ENCODE data around the gene RPL18A.
A peak's percentile ranks its signal among the peaks of the same experiment; 100 is the strongest.

Gene RPL18A

GRCh38 chr19:17863520-17864182 is 3.9 kb downstream of the RPL18A start:
- H3K4me3 ChIP-seq (ENCODE audit: low read length), result no peak overlapping the region
- DNase-seq (ENCODE audit: low read depth, low spot score), result no peak

GRCh38 chr19:17865364-17866311 is 5.9 kb downstream of the RPL18A start:
- no peak overlapping the region for H3K4me3 ChIP-seq (ENCODE audit: low read length)
- DNase-seq (ENCODE audit: low read depth, low spot score), result no peak

GRCh38 chr19:17866312-17866963 is 6.7 kb downstream of the RPL18A start:
- H3K4me3 ChIP-seq (ENCODE audit: low read length), result no peak overlapping the region
- no peak for DNase-seq (ENCODE audit: low read depth, low spot score)

GRCh38 chr19:17866964-17867486 is 7.3 kb downstream of the RPL18A start:
- no peak for DNase-seq (ENCODE audit: low read depth, low spot score)
- H3K4me3 ChIP-seq (ENCODE audit: low read length), result no peak overlapping the region

GRCh38 chr19:17868669-17869068 is 9.0 kb downstream of the RPL18A start:
- no peak overlapping the region for H3K4me3 ChIP-seq (ENCODE audit: low read length)
- no peak for DNase-seq (ENCODE audit: low read depth, low spot score)

DNA sequence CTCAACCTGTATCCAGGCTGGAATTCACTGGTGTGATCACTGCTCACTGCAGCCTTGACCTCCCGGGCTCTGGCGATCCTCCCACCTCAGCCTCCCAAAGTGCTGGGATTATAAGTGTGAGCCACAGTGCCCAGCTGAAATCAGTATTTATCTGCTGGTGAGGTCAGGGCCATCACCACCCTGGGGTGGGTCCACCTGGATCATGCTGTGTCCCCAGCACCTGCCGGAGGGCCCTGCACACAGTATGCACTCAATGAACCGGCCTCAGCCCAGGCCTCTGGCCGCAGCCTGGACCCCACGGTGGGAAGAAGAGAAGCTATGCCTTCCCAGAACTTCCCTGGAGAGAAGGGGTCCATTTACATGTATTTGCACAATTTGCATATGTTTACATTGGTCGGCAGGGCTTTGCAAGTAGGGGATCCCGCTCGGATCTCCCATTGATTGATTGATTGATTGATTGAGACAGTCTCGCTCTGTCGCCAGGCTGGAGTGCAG is 9.5 kb downstream of the RPL18A start:
- no peak overlapping the region for H3K4me3 ChIP-seq (ENCODE audit: low read length)
- DNase-seq (ENCODE audit: low read depth, low spot score), result no peak

- DNase-seq (ENCODE audit: low read depth, low spot score), result no peak
- no peak overlapping the region for H3K4me3 ChIP-seq (ENCODE audit: low read length)
Measured at GRCh38 chr19:17871032-17871877, 11.5 kb downstream of the RPL18A start.

GRCh38 chr19:17871878-17872250 is 12.2 kb downstream of the RPL18A start, which contains the start of gene SLC5A5:
Gene SLC5A5 (plus strand): TSS chr19:17871945. CDS start chr19:17872320, 375 bp downstream.
- DNase-seq (ENCODE audit: low read depth, low spot score), result no peak
- no peak within 1 kb of the TSS for H3K4me3 ChIP-seq (ENCODE audit: low read length)

GRCh38 chr19:17872251-17873001 is 12.7 kb downstream of the RPL18A start:
- no peak overlapping the region for H3K4me3 ChIP-seq (ENCODE audit: low read length)
- no peak for DNase-seq (ENCODE audit: low read depth, low spot score)

- peak; percentile 41 for DNase-seq (ENCODE audit: low read depth, low spot score)
- H3K4me3 ChIP-seq (ENCODE audit: low read length), result peak overlapping the region; percentile 40
Measured at GRCh38 chr19:17873786-17874757, 14.4 kb downstream of the RPL18A start.

DNA sequence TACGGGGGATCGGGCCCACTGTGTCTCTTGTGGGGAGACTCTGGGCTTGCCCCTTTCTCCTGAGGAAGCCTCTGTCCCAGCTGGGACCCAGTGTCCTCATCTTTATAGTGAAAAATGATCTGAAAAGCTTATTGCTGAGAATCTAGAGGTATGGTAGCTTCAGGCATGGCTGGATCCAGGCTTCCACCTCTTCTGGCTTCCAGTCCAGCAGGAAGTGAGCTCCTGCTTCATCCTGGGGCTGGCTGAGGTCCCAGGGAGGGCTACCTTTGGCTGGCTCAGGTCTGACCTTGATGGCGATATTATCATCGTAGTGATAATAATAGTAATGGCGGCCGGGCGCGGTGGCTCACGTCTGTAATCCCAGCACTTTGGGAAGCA is 15.0 kb downstream of the RPL18A start:
- no peak for DNase-seq (ENCODE audit: low read depth, low spot score)
- no peak overlapping the region for H3K4me3 ChIP-seq (ENCODE audit: low read length)

DNA sequence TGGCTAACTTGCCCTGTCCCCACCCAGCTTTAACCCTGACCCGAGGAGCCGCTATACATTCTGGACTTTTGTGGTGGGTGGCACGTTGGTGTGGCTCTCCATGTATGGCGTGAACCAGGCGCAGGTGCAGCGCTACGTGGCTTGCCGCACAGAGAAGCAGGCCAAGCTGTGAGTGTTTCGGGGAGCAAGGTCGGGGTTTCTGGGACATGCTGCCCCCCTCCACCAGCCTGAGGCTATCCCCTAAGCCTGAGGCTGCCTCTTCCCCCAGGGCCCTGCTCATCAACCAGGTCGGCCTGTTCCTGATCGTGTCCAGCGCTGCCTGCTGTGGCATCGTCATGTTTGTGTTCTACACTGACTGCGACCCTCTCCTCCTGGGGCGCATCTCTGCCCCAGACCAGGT is 18.0 kb downstream of the RPL18A start:
- DNase-seq (ENCODE audit: low read depth, low spot score), result no peak
- no peak overlapping the region for H3K4me3 ChIP-seq (ENCODE audit: low read length)

- DNase-seq (ENCODE audit: low read depth, low spot score), result no peak
- no peak overlapping the region for H3K4me3 ChIP-seq (ENCODE audit: low read length)
Measured at GRCh38 chr19:17879466-17879865, 19.8 kb downstream of the RPL18A start.

DNA sequence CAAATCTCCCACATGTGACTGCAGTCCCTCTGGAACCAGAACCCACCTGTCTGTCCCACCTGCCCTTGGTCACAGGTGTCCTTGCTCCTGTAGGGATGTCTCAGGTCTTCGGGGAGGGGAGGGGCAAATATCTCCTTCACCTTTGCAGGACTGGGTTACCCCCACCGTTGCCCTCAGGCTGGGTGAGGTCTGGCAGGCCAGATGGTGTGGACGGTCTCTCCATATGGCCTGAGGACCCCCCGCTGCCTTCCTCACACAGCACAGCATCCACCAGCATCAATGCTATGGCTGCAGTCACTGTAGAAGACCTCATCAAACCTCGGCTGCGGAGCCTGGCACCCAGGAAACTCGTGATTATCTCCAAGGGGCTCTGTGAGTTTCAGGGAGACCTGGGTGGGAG is 22.0 kb downstream of the RPL18A start:
- H3K4me3 ChIP-seq (ENCODE audit: low read length), result no peak overlapping the region
- DNase-seq (ENCODE audit: low read depth, low spot score), result no peak

DNA sequence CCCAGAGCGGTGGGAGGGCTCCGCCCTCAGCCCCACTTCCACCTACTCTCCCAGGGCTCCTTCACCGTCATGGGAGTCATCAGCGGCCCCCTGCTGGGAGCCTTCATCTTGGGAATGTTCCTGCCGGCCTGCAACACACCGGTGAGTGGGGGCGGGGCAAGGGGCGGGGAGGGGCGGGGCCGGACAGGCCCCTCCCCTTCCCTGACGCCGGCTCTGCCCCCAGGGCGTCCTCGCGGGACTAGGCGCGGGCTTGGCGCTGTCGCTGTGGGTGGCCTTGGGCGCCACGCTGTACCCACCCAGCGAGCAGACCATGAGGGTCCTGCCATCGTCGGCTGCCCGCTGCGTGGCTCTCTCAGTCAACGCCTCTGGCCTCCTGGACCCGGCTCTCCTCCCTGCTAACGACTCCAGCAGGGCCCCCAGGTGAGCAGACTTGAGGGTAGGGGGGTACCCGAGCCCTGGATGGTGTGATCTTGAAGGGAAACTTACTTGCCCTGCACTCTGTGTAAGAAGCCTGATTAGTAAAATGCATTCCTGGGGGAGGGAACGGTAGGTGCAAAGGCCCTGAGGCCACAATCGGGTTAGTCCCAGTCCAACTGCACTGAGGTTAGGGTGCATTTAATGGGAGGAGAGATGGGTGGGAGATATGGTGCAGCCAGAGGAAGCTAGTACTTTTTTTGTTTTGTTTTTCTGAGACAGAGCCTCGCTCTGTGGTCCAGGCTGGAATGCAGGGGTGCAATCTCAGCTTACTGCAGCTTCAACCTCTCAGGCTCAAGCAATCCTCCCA is 24.1 kb downstream of the RPL18A start:
- DNase-seq (ENCODE audit: low read depth, low spot score), result no peak
- no peak overlapping the region for H3K4me3 ChIP-seq (ENCODE audit: low read length)

GRCh38 chr19:17886515-17886914 is 26.8 kb downstream of the RPL18A start:
- H3K4me3 ChIP-seq (ENCODE audit: low read length), result no peak overlapping the region
- no peak for DNase-seq (ENCODE audit: low read depth, low spot score)

Data from Jurkat, Clone E6-1 (cell line).